Activated naive CD4-positive, alpha-beta T cell treated with anti-CD3 and anti-CD28 coated beads for 36 hours (primary cell): ENCODE results near the gene THSD4. TPM values are rescaled to one million over a fixed set of nuclear protein-coding genes. Genes with fewer than 3 reads are reported as not detected.
"Not testable (repeated sequence)": the region's sequence is repeated elsewhere in the genome, so short reads cannot be mapped to it uniquely, and the experiment has no call there.

Source experiments
- CTCF ChIA-PET: fragments of 350-600 bp; sonication (Branson Sonifier 250); formaldehyde crosslinking; loops from one replicate; lab custom pipeline; 2021; ENCODE audit warnings: antibody characterized with exemption; lab: Charles Lee
- DNase-seq: peaks from one replicate; pipeline ENCODE4 v3.0.0-alpha.2; 2020
- H3K27ac Mint-ChIP-seq: one replicate; pipeline ENCODE4 v1.8.0; 2021; ENCODE audit warnings: mild to moderate bottlenecking, mixed read lengths
- H3K27me3 Mint-ChIP-seq: one replicate; pipeline ENCODE4 v1.8.0; 2021; ENCODE audit warnings: low read depth, mixed read lengths
- H3K36me3 Mint-ChIP-seq: one replicate; pipeline ENCODE4 v1.8.0; 2021; ENCODE audit warnings: low read depth, mixed read lengths
- H3K4me1 Mint-ChIP-seq: one replicate; pipeline ENCODE4 v1.8.0; 2021; ENCODE audit warnings: low read depth, mixed read lengths
- H3K4me3 Mint-ChIP-seq: one replicate; pipeline ENCODE4 v1.8.0; 2021; ENCODE audit warnings: mild to moderate bottlenecking, moderate library complexity, mixed read lengths
- H3K9me3 Mint-ChIP-seq: one replicate; pipeline ENCODE4 v1.8.0; 2021; ENCODE audit warnings: mixed read lengths
- intact Hi-C: fragments of 100-400 bp; cut with micrococcal nuclease; formaldehyde crosslinking; loops from one replicate; pipeline ENCODE4 v1.15.1; 2023
- total RNA-seq, 2 experiments: library from RNA; stranded (reverse); gene quantifications; one replicate each; pipeline ENCODE4 v1.2.3, GENCODE V29; 2021

Gene THSD4
- total RNA-seq, 2 experiments from 2014 or later: not detected

DNA sequence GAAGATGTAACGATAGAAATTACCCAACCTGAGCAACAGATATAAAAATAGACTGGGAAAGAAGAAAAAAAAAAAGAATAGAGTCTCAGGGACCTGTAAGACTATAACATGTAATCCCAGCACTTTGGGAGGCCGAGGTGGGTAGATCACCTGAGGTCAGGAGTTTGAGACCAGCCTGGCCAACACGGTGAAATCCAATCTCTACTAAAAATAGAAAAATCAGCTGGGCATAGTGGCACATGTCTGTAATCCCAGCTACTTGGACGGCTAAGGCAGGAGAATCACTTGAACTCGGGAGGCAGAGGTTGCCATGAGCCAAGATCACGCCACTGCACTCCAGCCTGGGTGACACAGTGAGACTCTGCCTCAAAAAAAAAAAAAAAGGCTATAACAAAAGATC lies 12.9 kb downstream of the THSD4 start:
- intact Hi-C loops, H3K9me3 Mint-ChIP-seq: not testable (repeated sequence)

GRCh38 chr15:71128939-71129562 lies 13.8 kb downstream of the THSD4 start:
- CTCF ChIA-PET: no interaction called here
- no peak for DNase-seq
- intact Hi-C loops: no loop called here

More for the DNA sequence above, 12.9 kb downstream of the THSD4 start:
- H3K4me1 Mint-ChIP-seq, CTCF ChIA-PET, H3K4me3 Mint-ChIP-seq, DNase-seq, H3K27ac Mint-ChIP-seq, H3K36me3 Mint-ChIP-seq: not testable (repeated sequence)
- H3K27me3 Mint-ChIP-seq: peaks cover 27% of the 10 kb centered on the region

GRCh38 chr15:71129669-71130068 lies 14.4 kb downstream of the THSD4 start:
- H3K27ac Mint-ChIP-seq: no peak overlapping the region
- intact Hi-C loops: no loop called here
- H3K27me3 Mint-ChIP-seq: peaks cover 20% of the 10 kb centered on the region

More at GRCh38 chr15:71128939-71129562, 13.8 kb downstream of the THSD4 start:
- Mint-ChIP-seq H3K27ac (no peak overlapping the region), H3K27me3 (peaks cover 20% of the 10 kb centered on the region), H3K36me3 (no peaks in the 10 kb centered on the region), H3K9me3 (no peaks in the 10 kb centered on the region), H3K4me1 (no peaks in the 10 kb centered on the region), H3K4me3 (no peak overlapping the region)

DNA sequence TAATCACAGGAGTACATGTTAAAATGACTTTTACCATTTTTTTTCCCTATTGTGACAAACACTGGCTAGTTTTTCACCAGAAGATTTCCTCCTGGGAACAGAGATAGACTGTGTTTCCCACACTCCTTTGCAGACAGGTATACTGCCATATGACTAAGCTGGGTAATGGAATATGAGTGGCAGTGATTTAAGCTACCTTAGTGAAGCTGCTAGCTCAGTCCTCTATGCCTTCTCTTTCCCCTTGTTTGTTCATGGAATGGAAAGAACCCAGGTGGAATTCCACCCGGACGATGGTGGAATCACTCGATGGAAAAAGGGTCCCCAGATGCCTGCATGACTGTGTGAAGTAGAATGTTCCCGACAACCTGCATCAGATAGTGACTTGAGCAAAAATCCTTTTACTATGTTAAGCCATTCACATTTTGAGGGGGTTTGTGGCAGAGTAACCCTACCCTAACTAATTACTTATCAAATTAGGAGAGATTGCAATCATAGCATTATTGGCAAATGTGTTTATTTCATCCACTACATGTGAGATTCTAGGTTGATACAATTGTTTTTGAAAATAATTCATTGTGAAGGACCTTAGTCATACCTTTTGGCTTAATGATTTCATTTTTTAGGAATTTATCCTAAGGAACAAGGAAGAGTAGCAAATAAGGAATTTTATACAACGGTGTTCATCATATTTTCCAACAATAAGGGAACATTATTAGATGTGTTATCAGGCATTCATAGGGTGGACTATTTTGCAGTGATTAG lies 16.5 kb downstream of the THSD4 start:
- Mint-ChIP-seq H3K4me1 (no peaks in the 10 kb centered on the region), H3K36me3 (no peaks in the 10 kb centered on the region), H3K4me3 (no peak overlapping the region), H3K9me3 (no peaks in the 10 kb centered on the region), H3K27me3 (peaks cover 13% of the 10 kb centered on the region), H3K27ac (no peak overlapping the region)
- CTCF ChIA-PET: interaction anchor here (0.7 kb wide), 1 partner anchor 282 kb away, joined by 3 read pairs; no protein-coding TSS in a partner anchor
- intact Hi-C loops: no loop called here
- DNase-seq: no peak

More at GRCh38 chr15:71129669-71130068, 14.4 kb downstream of the THSD4 start:
- H3K36me3 Mint-ChIP-seq: no peaks in the 10 kb centered on the region
- CTCF ChIA-PET: no interaction called here
- H3K4me3 Mint-ChIP-seq: no peak overlapping the region
- no peaks in the 10 kb centered on the region for H3K4me1 Mint-ChIP-seq
- DNase-seq: no peak
- no peaks in the 10 kb centered on the region for H3K9me3 Mint-ChIP-seq

DNA sequence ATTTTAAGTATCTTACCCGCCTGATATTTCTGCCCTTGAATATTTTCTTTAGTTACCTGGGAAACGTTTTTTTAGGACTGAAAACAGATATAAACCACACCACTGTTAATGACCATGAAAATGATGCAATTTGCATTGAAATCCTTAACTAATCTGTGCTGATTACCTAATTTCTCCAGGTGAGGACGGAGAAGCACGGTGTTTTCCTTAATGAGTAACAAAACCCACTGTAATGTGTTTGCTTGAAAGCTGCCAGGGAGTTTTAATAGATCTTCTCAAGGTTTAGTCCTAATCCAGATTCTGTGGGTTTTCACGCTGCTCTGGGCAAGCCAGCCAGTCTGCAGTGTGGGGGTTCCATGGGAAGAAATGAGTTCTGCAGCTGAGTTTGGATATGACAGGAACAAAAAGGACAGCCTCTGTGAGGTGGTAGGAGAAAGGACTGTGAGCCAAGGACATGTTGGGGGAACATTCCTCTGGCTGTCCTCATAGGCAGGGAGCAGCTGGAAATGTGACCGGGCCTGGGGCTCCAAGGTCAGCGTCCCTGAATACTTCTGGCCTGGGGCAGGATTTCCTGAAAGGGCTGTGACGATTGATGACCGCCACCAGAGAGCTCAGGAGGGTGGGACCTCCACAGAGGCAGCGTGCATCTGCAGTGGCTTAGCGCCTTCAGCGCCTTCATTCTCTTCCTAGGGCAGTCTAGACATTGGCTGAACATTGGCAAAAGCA lies 18.6 kb downstream of the THSD4 start:
- Mint-ChIP-seq H3K27me3 (peaks cover 10% of the 10 kb centered on the region), H3K4me1 (no peaks in the 10 kb centered on the region), H3K36me3 (no peaks in the 10 kb centered on the region), H3K4me3 (no peak overlapping the region), H3K27ac (no peak overlapping the region), H3K9me3 (peaks cover 4% of the 10 kb centered on the region)
- CTCF ChIA-PET: no interaction called here
- intact Hi-C loops: no loop called here
- DNase-seq: no peak

- Mint-ChIP-seq H3K27me3 (peaks cover 10% of the 10 kb centered on the region), H3K4me1 (no peaks in the 10 kb centered on the region), H3K9me3 (peaks cover 4% of the 10 kb centered on the region), H3K36me3 (no peaks in the 10 kb centered on the region), H3K4me3 (no peak overlapping the region), H3K27ac (no peak overlapping the region)
- no peak for DNase-seq
- intact Hi-C loops: no loop called here
- CTCF ChIA-PET: no interaction called here
These were observed 21.0 kb downstream of the THSD4 start for GRCh38 chr15:71136159-71136783.

GRCh38 chr15:71136793-71137518 lies 21.7 kb downstream of the THSD4 start:
- Mint-ChIP-seq H3K36me3 (no peaks in the 10 kb centered on the region), H3K27ac (no peak overlapping the region), H3K4me3 (no peak overlapping the region), H3K9me3 (peaks cover 4% of the 10 kb centered on the region), H3K27me3 (peaks cover 11% of the 10 kb centered on the region), H3K4me1 (no peaks in the 10 kb centered on the region)
- DNase-seq: no peak
- CTCF ChIA-PET: no interaction called here
- intact Hi-C loops: no loop called here

GRCh38 chr15:71138473-71138872 lies 23.2 kb downstream of the THSD4 start:
- no peak overlapping the region for H3K27ac Mint-ChIP-seq
- peaks cover 7% of the 10 kb centered on the region for H3K27me3 Mint-ChIP-seq
- no peak for DNase-seq
- H3K36me3 Mint-ChIP-seq: no peaks in the 10 kb centered on the region
- H3K9me3 Mint-ChIP-seq: peaks cover 4% of the 10 kb centered on the region
- intact Hi-C loops: no loop called here
- H3K4me1 Mint-ChIP-seq: no peaks in the 10 kb centered on the region
- H3K4me3 Mint-ChIP-seq: no peak overlapping the region
- CTCF ChIA-PET: no interaction called here

DNA sequence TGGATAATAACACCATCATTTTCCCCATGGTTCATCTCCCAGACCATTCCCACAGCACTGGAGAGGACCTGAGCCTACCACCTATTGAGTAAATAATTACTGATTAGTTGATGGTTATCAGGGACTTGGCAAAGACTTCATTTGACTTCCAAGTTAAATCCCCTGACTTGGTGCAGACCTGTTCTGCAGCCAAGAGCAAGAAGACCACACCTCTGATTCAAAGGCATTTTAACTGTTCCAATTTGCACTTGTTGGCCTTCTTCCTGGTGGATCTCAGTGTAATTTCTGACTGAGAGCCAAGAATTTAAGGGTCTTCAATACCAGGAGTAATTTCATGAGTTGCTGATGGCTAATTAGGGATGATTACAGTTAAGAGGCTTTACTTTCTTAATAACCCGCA lies 24.0 kb downstream of the THSD4 start:
- Mint-ChIP-seq H3K9me3 (peaks cover 4% of the 10 kb centered on the region), H3K4me1 (no peaks in the 10 kb centered on the region), H3K27me3 (peaks cover 13% of the 10 kb centered on the region), H3K4me3 (no peak overlapping the region), H3K27ac (no peak overlapping the region), H3K36me3 (no peaks in the 10 kb centered on the region)
- intact Hi-C loops: no loop called here
- DNase-seq: no peak
- CTCF ChIA-PET: no interaction called here

GRCh38 chr15:71141572-71141971 lies 26.3 kb downstream of the THSD4 start:
- H3K36me3 Mint-ChIP-seq: no peaks in the 10 kb centered on the region
- no peak overlapping the region for H3K4me3 Mint-ChIP-seq
- intact Hi-C loops: no loop called here
- H3K4me1 Mint-ChIP-seq: no peaks in the 10 kb centered on the region
- DNase-seq: no peak
- no peak overlapping the region for H3K27ac Mint-ChIP-seq
- H3K9me3 Mint-ChIP-seq: peaks cover 4% of the 10 kb centered on the region
- peaks cover 16% of the 10 kb centered on the region for H3K27me3 Mint-ChIP-seq
- CTCF ChIA-PET: no interaction called here

DNA sequence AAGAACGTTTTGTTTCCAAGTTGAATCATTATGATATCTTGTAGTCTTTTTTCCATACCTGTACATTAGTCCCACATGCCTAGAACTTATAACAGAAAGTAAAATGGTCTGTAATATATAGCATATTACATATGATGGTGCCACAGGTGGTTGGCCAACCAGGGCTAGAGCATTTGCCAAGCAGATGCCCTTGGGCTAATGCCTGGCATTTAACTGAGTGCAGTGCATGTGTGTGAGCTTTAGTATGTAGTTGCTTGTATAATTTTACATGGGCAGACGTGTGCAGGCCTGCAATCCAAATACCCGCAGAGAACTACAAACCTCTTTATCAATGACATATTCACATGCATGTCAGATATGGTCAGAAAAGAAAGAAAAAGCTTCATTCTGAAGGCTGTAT lies 27.5 kb downstream of the THSD4 start:
- intact Hi-C loops: no loop called here
- Mint-ChIP-seq H3K9me3 (peaks cover 4% of the 10 kb centered on the region), H3K4me1 (no peaks in the 10 kb centered on the region), H3K36me3 (no peaks in the 10 kb centered on the region), H3K27me3 (peaks cover 16% of the 10 kb centered on the region), H3K4me3 (no peak overlapping the region), H3K27ac (no peak overlapping the region)
- CTCF ChIA-PET: no interaction called here
- no peak for DNase-seq
